ENCODE measurements around the gene RAB40AL.

DNA sequence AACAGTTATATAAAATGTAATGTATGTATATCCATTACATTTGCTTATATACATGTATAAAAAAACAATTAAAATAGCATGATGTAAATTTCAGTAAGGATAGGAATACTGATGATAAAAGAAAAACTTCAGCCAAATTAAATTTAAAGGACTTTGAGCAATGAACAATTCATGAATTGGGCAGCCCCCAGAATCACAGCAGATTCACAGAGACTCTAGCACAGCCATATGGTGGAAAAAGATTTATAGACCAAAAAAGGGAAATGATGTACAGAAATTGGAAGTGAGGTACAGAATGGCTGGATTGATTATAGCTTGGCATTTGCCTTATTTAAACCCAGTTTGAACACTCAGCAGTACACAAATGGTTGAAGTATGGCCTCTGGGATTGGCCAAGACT is 34.7 kb upstream of the RAB40AL start:
- TF ChIP-seq POLR2A (IDR thresholded peaks at IDR 0.05) (no peak), POLR2AphosphoS5 (IDR thresholded peaks at IDR 0.05) (no peak), EP300 (IDR thresholded peaks at IDR 0.05) (no peak)
- TF ChIP-seq, protein P1, sequence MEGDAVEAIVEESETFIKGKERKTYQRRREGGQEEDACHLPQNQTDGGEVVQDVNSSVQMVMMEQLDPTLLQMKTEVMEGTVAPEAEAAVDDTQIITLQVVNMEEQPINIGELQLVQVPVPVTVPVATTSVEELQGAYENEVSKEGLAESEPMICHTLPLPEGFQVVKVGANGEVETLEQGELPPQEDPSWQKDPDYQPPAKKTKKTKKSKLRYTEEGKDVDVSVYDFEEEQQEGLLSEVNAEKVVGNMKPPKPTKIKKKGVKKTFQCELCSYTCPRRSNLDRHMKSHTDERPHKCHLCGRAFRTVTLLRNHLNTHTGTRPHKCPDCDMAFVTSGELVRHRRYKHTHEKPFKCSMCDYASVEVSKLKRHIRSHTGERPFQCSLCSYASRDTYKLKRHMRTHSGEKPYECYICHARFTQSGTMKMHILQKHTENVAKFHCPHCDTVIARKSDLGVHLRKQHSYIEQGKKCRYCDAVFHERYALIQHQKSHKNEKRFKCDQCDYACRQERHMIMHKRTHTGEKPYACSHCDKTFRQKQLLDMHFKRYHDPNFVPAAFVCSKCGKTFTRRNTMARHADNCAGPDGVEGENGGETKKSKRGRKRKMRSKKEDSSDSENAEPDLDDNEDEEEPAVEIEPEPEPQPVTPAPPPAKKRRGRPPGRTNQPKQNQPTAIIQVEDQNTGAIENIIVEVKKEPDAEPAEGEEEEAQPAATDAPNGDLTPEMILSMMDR (IDR thresholded peaks at IDR 0.05) = no peak
